ENCODE measurements around the gene PRDM16.

Gene PRDM16

DNA sequence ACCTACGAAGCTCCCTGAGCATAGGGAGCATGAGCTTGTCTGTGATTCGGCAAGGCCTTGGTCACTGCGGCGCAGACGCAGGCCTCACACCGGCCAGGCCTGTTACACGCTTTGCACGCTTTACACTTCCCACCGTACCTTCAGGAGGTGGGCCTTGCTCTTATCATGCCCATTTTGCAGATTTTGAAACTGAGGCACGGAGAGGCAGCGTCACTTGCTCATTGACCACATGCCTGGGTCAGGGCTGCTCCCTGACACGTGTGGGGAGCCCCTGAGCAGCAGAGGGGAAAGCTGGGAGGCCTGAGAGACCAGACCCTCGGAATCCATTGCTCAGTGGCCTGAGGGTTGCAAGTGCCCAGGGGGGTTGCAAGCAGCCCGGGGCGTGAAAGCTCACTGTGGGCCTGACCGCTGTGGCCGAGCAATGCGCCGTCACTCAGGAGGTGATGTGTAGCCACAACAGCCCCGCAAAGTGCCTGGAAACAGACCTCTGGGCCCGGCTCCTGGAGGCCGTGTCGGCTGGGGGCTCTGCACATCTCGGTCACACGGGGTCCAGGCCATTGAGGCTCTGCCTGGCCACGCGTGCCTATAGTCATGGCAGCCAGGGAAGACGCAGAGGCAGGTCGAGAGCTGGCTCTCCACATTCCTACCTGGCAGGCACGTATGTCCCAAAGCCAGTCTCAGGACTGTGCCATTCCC, 392.4 kb downstream of the PRDM16 start:
- DNase-seq, result no peak

DNA sequence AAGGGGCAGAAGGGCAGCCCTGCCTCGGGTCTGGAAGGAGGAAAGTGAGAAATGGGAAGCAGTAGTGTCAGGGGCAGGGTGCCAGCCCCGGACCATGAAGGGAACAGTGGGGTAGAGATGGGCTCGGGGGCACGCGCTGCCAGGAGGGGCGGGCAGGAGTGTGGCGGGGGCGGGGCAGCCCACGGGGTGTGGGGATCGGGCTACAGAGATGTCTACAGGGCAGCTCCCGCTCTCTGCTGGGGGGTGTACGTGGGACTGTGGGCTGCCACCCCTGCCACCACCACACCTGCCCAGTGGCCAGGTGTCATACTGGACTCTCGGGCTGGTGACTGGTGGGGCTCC, 392.9 kb downstream of the PRDM16 start:
- no peak for DNase-seq

DNA sequence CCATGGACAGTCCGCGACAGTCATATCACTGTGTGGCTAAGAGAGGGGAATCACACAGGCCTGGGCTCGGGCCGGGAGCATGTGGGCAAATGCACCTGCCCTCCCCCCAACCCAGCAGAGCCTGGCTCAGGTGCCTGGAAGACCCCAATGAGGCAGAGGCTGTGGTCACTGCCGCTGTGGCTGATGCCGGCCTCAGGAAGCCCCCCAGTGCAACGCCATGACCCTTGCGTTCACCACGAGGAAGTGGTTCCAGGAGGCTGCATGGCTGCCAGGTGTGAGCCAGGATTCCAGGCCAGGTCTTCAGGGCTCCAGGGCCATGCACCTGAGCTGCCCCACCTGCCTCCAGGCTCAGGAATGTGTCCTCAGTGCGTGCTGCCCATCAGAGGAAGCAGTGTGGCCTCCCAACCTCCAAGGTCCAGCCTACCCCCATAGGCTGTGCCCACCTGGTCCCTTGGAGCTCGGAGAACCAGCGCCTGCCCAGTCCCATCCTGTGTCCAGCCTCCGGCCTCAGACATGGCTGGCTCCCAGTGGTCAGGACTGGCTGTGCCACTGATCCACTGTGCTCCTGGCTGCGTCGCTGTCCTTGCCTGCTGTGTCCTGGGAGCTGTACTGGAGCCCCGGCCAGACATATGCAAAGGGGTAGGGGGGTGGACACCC, 393.5 kb downstream of the PRDM16 start:
- no peak for DNase-seq

DNA sequence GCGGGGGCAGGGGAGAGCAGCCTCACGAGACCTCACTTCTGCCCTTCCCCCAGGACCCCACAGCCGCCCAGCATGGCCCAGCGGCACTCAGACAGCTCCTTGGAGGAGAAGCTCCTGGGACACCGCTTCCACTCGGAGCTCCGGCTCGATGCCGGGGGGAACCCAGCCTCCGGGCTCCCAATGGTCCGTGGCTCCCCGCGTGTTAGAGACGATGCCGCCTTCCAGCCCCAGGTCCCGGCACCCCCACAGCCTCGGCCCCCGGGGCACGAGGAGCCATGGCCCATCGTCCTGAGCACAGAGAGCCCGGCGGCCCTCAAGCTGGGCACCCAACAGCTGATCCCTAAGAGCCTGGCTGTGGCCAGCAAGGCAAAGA, 394.0 kb downstream of the PRDM16 start:
- no peak for DNase-seq

DNA sequence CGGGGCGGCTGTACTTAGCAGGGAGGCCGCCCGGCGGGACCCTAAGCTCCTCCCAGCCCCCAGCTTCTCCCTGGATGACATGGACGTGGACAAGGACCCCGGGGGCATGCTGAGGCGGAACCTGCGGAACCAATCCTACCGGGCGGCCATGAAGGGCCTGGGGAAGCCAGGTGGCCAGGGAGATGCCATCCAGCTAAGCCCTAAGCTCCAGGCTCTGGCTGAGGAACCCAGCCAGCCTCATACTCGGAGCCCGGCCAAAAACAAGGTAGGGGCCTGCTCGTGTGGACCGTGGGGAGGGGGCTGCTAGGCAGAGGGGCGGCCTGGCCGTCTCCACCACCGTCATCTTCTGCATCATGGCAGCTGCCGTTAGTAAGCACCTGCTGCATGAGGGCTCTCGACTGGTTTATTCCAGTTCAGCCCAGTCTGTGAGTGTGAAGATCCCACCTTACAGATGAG, 394.4 kb downstream of the PRDM16 start:
- no peak for DNase-seq

DNA sequence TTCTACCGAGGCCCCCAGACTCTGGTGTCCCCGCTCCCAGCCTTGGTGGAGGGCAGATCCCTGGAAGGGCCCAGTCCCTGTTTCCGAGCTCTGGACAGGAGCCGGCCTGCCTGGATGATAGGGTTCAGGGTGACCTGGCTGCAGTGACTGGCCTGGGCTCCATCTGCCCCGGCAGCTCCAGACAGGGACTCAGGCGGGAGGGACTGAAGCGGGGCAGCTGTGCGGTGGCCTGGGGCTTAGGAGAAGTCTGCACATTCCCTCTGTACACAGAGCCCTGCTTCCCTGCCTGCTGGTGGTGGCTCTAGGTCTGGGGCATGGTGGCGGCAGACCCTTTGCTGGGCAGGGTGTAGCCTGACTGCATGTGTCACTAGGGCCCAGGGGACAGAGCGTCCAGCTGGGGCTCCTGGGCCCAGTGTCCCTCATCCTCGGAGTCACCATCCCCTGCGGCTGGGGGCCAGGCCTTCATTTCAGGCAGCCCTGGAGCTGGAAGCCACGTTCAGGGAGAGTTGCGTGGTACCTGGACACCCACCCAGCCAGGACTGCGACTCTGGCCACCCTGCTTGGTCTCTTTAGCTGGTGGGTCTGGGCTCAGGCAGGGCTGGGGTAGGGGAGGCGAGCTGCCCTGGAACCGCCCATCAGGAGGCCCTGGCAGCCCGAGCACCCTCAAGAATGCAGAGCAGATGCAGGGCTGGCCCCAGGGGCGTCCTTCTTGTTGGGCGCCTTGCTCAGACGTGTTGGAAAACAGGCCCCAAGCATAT, 395.1 kb downstream of the PRDM16 start:
- no peak for DNase-seq

DNA sequence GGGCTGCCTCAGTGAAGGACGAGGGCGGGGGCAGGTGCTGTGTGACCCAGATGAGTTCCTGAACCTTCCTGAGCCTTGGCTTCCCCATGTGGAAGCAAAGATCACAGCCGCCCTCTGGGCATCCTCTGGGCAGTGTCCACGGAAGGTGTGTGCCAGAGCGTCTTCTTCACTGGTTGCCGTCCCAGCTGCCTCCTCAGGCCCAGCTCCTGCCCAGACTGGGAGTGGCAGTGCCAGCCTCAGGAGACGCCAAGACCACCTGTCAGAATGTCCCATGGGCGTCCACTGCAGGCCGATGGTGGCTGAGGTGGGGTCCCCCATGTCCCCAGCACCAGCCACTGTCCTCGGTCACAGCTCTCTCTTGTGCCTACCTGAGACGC, 395.6 kb downstream of the PRDM16 start:
- DNase-seq, result no peak

DNA sequence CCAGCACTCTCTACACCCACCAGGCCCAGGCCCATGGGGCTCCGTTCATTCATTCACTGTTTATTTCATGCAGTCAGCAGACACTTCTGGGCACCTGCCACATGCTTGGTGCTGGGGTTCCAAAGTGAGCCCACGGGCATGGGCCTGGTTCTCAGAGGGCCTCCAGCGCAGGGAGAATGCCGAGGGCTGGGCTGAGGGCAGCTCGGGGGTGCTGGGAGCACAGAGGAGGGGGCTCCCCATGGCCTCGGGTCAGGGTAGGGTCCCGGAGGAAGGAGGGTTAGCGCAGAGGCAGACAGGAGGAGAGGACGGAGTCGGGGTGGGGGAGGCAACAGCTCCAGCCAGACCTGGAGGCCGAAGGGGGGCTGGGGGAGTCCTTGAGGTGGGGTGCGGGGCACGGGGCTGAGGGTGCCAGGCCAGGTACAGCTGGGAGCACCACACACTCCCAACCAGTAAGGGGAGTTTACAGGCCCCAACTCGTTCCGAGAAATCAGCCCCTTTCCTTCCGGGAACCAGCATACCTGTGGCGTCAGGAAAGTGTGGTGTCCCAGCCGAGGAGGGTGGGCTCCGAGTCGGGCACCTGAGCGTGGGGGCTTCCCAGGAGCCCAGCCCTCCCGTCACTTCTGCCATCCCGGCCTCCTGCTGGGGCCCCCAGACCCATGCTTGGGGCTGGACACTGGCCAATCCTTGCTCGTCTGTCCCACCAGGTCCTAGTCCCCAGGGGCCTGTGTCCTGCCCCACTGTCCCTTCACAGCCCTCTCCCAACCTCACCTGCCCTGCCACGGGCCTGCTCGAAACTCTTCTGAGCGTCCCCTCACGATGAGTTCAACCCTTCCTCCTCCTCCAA, 396.3 kb downstream of the PRDM16 start:
- no peak for DNase-seq

DNA sequence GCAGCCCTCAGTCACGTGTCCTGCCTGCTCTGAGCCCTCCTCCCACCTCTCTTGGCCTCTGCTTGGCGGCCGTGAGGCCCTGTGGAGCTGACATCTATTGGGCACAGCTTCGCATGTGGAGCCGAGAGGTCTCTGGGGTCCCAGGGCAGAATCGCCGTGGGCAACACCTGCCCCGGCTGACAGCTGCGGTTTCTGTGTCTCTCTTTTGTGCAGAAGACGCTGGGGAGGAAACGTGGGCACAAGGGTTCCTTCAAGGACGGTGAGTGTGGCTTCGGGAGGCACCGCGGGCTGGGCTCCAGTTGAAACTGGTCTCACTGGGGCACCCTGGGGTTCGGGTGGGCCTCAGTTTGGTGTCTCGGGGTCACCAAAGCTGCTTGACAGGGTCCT, 396.9 kb downstream of the PRDM16 start:
- no peak for DNase-seq

DNA sequence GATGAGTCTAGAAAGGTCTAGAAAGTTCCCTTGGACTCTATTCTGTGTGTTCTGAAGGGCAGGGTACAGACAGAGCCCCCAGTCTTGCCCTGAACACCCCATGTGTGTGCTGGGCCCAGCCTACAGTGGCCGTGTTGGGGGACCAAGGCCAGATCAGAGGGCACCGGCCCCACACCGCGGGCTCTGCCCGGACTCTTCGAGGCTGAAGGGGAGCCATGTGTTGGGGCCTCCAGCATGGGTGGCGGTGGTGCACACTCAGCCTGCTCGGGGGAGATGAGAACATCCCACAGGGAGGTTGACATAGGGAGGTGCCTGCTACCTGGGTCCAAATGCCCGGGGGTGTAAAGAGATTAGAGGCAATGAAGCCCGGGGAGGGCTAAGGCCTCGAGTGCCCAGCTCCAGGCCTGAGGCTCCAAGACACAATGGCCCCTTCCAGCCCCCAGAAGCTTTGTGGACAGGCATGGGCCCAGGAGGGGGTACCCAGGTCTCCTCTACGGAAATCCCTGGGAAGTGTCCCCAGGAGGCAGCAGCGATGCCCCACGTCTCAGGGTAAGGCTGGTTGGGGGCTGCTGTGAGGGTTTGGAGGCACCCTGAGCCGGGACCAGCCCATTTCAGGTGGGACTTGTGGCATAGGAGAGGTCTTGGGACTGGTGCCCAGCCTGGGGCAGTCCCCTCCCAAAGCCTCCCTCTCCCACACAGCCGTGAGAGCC, 397.5 kb downstream of the PRDM16 start:
- no peak for DNase-seq

DNA sequence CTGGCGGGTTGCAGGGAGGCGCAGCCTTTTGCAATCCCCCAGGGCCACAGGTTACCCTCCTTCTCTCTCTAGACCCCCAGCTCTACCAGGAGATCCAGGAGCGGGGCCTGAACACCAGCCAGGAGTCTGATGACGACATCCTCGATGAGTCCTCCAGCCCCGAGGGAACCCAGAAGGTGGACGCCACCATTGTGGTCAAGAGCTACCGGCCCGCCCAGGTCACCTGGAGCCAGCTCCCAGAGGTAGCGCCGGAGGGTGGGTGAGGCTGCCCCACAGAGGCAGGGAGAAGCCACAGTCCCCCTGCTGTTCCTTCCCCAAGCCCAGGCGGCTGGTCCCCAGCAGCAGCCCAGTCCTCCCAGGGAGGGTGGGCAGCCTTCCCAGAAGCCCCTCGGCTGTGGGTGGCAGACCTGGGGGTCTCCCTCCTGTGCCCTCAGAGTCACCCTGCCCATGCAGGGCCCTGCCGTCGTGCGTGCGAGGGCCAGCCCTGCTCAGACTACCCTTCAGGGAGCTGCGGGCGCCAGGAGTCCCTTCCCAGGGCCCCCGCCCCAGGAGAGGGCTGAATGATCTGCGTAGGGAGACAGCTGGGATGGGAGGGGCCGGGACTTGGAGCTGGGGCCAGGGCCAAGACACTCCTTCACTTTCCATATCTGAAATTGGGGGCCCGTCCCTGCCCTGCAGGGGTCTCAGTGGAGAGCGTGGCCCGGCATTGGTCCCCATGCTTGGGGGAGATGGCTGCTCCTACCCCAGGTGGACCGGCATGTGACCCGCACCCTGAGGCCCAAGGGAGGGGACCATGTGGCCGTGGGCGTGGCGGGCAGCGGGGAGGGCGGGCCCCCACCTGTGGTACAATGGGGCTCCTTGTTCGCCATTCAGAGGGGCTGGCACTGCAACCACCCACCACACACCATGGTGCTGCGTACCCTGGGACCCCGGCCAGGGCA, 398.4 kb downstream of the PRDM16 start:
- no peak for DNase-seq

DNA sequence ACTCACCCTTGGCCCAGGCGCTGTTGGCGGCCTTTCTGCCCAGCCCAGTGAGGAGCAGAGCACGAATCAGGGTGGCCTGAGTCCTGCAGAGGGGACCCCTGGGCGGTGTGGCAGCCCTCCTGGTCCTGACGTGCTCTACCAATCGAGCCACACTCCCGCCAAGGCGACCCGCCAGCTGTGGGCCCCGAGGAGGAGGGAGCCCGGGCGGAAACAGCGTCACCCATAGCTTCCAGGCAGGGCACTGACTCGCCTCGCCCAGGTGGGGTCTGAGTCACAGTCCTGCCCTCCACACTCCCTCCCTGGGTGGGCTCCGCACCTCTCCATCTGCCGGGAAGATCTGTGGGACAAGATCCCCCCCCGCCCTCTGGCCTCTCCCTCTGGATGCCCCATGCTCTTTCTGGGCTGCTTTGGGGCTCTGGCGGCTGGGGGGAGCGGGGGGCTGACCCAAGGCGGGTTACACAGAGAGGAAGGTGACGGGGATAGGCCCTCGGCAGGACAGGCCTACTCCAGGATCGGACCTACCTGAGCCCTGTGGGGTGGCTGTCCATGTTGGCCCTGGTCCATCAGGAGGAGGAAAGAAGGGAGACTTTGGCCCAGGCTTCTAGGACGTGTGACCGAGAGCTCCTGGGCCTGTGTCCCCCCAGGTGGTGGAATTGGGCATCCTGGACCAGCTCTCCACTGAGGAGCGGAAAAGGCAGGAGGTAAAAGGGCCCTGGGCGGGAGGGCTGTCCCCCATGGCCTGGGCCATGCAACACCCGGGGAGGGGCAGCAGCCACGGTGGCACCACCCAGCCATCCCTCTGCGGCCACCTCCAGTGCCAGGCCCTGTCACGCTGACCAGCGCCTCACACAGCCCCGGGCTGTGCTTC, 399.5 kb downstream of the PRDM16 start:
- DNase-seq, result no peak

DNA sequence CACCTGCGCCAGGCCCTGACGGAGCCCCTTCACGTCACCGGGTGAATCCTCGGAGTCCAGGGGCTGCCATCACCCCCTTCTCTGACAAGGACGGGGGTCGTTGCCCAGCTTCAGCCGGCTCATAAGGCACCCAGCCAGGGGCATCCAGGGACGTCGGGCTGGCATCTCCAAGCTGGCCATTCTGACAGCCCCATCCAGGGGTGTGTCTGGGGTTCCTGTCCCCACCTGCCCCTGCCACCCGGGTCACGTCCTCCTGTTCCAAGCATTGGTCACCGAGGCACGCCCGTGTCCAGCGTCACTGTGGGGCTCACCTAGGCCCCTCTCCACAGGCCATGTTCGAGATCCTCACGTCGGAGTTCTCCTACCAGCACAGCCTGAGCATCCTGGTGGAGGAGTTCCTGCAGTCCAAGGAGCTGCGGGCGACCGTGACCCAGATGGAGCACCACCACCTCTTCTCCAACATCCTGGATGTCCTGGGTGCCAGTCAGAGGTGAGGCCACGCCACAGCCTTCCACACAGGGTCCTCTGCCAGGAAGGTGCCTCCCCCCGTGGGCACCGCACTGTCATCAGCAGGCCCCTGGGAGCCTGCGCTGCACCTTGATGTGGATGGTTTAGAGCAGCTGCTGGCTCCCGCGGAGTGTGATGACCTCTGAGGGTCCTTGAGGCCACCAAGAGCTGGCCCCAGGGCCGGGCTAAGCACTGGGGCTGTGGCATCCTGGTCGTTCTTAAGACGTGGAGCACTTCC, 400.3 kb downstream of the PRDM16 start:
- no peak for DNase-seq

DNA sequence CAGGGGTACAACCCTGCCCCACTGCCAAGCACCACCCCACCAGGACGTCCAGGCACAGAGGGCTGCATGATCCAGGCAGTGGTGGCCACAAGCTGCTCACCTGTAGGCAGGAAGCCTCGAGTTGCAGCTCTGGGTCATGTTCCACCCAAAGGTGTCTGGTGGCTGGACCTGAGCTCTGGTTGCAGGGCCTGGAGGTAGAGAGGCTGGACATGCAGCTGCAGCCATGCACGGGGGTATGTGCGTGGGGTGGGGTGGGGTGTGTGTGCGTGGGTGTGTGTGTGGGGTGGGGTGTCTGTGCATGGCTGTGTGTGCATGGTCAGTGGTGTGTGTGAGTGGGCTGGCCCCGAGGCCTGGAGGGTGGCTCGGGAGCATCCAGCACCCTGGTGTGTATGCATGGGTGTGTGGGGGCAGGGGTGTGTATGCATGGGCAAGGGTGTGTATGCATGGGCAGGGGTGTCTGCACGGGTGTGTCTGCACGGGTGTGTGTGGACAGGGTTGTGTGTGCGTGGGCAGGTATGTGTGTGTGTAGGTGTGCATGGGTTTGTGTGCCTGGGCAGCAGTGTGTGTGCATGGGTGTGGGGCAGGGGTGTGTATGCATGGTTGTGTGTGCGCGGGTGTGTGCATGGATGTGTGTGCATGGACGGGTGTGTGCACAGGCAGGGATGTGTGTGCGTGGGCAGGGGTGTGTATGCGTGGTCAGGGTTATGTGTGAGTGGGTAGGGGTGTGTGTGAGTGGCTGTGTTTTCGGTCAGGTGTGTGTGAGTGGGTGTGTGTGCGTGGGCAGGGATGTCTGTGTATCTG, 401.0 kb downstream of the PRDM16 start:
- DNase-seq, result no peak

DNA sequence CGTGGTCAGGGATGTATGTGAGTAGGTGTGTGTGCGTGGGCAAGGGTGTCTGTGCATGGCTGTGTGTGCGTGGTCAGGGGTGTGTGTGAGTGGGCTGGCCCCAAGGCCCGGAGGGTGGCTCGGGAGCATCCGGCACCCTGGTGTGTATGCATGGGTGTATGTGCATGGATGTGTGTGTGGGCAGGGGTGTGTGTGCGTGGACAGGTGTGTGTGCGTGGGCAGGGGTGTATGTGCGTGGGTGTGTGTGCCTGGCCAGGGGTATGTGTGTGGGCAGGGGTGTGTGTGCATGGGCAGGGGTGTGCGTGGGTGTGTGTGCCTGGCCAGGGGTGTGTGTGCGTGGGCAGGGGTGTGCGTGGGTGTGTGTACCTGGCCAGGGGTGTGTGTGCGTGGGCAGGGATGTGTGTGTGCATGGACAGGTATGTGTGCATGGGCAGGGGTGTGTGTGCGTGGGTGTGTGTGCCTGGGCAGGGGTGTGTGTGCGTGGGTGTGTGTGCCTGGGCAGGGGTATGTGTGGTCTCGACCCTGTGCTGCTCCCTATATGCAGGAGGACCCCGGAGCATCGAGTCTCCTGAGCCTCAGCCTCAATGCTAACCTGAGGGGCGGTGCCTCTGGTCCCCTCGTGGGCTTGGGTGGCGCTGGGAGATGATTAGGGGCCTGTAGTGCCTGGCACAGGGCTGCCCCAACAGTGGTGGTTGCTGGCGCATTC, 401.8 kb downstream of the PRDM16 start:
- DNase-seq, result no peak

DNA sequence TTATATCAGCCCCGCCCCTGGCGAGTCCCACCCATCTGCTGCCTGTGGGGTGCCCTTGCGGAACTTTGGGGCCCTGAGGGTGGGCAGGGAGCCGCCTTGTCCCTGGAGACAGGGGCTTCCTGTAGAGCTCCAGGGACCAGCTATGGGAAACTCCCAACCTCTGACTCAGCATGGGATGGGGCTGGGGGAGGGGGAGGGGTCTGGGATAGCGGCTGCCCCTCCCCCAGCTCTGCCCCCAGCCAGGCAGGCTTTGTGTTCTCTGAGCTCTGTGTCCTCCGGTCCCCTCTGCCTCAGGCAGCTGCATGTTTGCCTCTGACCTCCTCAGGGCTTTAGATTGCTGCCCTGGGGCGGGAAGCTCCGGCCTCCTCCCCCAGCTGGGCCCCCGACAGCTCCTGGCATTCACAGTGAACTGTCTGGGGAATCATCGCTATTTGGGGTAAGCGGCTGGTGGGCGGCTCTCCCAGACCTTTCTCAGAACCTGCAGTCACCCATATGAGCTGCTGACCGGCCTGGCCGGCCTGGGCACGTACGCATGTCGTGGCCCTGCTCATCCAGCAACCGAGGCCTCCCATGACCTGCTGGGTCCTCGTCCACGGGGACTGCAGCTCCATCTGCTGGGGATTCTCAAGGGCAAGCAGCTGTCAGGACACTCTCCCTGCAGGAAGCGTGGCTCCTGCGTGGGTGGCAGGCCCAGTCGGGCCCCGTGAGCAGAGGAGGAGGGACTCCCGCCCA, 402.5 kb downstream of the PRDM16 start:
- peak; percentile 15 for DNase-seq

DNA sequence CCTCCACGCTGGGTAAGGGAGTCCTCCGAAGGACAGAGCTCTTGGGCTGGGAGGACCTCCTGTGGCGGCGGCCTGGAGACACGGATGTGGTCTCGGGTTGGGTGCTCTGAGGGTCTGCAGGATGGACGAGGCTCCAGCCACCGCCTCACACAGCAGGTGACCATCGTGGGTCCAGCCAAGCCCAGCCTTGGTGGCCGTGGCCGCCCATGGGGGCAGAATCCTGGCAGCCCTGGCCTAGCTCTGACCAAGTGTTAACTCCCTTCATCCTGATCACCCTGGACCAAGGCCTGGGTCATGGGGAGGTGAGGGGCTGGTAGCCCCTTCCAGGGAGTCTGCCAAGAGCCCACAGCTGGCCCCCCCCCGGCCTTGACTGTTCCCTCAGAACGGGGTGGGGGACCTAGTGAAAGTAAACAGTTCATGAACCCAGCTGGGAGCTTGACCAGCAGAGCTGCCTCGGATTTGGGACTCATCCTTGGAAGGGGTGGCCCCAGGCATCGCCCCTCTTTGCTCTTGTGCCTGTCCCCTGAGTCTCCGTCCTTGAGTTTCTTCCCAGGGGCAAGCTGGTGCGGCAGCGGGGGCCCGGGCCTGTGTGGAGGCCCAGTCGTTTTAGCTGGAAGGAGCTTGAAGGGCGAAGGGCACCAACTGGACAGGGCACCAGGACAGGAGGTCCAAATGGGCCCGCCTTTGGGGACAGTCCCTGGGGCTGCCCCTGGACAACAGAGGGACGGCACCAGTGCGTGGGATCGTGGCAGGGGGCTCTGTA, 403.3 kb downstream of the PRDM16 start:
- DNase-seq, result no peak

All from inflammatory macrophage treated with lipopolysaccharide for 4 hours (primary cell).